Ascending aorta (tissue), 2 donors: Measurements from ENCODE around the gene CHMP6. TPM values are rescaled to one million over a fixed set of nuclear protein-coding genes. Genes with fewer than 3 reads are reported as not detected.

ENCODE experiments used
- DNase-seq, 2 donors: peaks; one replicate each; pipeline ENCODE4 v3.0.0-alpha.2; 2019; ENCODE audit warnings: low spot score in 2 of 2
- H3K27ac ChIP-seq, 2 donors: fragments of 200-600 bp; sonication (generic); one replicate each; pipeline ENCODE4 v1.5.1; 2016 to 2017; ENCODE audit warnings: mild to moderate bottlenecking in 1 of 2
- H3K27me3 ChIP-seq: fragments of 200-600 bp; sonication (generic); one replicate; pipeline ENCODE4 v1.5.1; 2017
- H3K36me3 ChIP-seq, 2 donors: fragments of 200-600 bp; sonication (generic); one replicate each; pipeline ENCODE4 v1.5.1; 2016
- H3K4me1 ChIP-seq, 2 donors: fragments of 200-600 bp; sonication (generic); one replicate each; pipeline ENCODE4 v1.5.1; 2016 to 2017; ENCODE audit warnings: mild to moderate bottlenecking in 1 of 2
- H3K4me3 ChIP-seq, 2 donors: fragments of 200-600 bp; sonication (generic); one replicate each; pipeline ENCODE4 v1.5.1; 2016 to 2017; ENCODE audit warnings: mild to moderate bottlenecking in 1 of 2
- H3K9me3 ChIP-seq, 2 donors: fragments of 200-600 bp; sonication (generic); one replicate each; pipeline ENCODE4 v1.5.1; 2016
- CTCF ChIP-seq, 3 experiments: fragments of 200-600 bp in 2 of 3; fragments of 450-650 bp in 1 of 3; sonication (generic) in 2 of 3; IDR thresholded peaks; one replicate each; pipeline ENCODE4 v1.5.1; 2016 to 2019; ENCODE audit warnings: antibody characterized with exemption in 3 of 3, mild to moderate bottlenecking in 1 of 3, moderate library complexity in 1 of 3
- intact Hi-C: fragments of 100-400 bp; cut with DNase I; formaldehyde crosslinking; loops from one replicate; pipeline ENCODE4 v1.15.1; 2023
- total RNA-seq: library from RNA; depleted of rRNA; stranded (reverse); fragments of >200 nt; gene quantifications from one replicate; pipeline ENCODE4 v1.1.0, GENCODE V29; 2016

CHMP6 gene
- total RNA-seq, 1 donor from 2014 or later: 32.1 TPM

GRCh38 chr17:81031566-81032550 is 40.2 kb downstream of the CHMP6 start:
- peaks cover 11% of the 10 kb centered on the region for H3K27me3 ChIP-seq
- DNase-seq: no peak
- no peak overlapping the region for H3K27ac ChIP-seq
- intact Hi-C loops: no loop called here
- H3K4me1 ChIP-seq: peaks cover 5 to 21% of the 10 kb centered on the region in 2 donors
- H3K4me3 ChIP-seq: no peak overlapping the region
- no peaks in the 10 kb centered on the region for H3K36me3 ChIP-seq
- no peaks in the 10 kb centered on the region for H3K9me3 ChIP-seq
- TF ChIP-seq CTCF (IDR thresholded peaks at IDR 0.05): no peak

- Histone ChIP-seq H3K36me3 (no peaks in the 10 kb centered on the region), H3K4me3 (no peak overlapping the region), H3K4me1 (peaks cover 9 to 25% of the 10 kb centered on the region in 2 donors), H3K9me3 (no peaks in the 10 kb centered on the region), H3K27ac (no peak overlapping the region), H3K27me3 (peaks cover 8% of the 10 kb centered on the region)
- no peak for DNase-seq
- intact Hi-C loops: no loop called here
- TF ChIP-seq CTCF (IDR thresholded peaks at IDR 0.05): no peak
Measured at GRCh38 chr17:81032641-81033480, 41.2 kb downstream of the CHMP6 start.

GRCh38 chr17:81033535-81034167 is 42.0 kb downstream of the CHMP6 start:
- no peak for TF ChIP-seq CTCF (IDR thresholded peaks at IDR 0.05)
- peaks cover 14 to 33% of the 10 kb centered on the region in 2 donors for H3K4me1 ChIP-seq
- no peak for DNase-seq
- H3K27ac ChIP-seq: no peak overlapping the region
- peaks cover 2% of the 10 kb centered on the region for H3K27me3 ChIP-seq
- H3K4me3 ChIP-seq: peak overlapping the region; percentile 62 to 68
- intact Hi-C loops: loop anchor here (1.0 kb wide), 1 partner anchor 578 kb away; no protein-coding TSS in a partner anchor
- no peaks in the 10 kb centered on the region for H3K9me3 ChIP-seq
- H3K36me3 ChIP-seq: no peaks in the 10 kb centered on the region

GRCh38 chr17:81034168-81034777 is 42.6 kb downstream of the CHMP6 start:
- DNase-seq: no peak
- H3K27me3 ChIP-seq: no peaks in the 10 kb centered on the region
- H3K4me3 ChIP-seq: peak overlapping the region; percentile 62 to 68
- H3K9me3 ChIP-seq: no peaks in the 10 kb centered on the region
- H3K4me1 ChIP-seq: peaks cover 14 to 39% of the 10 kb centered on the region in 2 donors
- intact Hi-C loops: loop anchor here (1.0 kb wide), 1 partner anchor 579 kb away; no protein-coding TSS in a partner anchor
- no peaks in the 10 kb centered on the region for H3K36me3 ChIP-seq
- TF ChIP-seq CTCF (IDR thresholded peaks at IDR 0.05): no peak
- no peak overlapping the region for H3K27ac ChIP-seq
